Lower leg skin (tissue), 3 donors: ENCODE results near the gene ZBTB38.

Experiments used
- POLR2A ChIP-seq, 2 donors: fragments of 450-650 bp; IDR thresholded peaks; one replicate each; pipeline ENCODE4 v1.6.1; 2016 to 2017; ENCODE audit warnings: antibody characterized with exemption in 2 of 2, mild to moderate bottlenecking in 1 of 2, moderate library complexity in 1 of 2
- TF ChIP-seq, protein P1 (sequence below), 3 donors: fragments of 450-650 bp; IDR thresholded peaks; one replicate each; pipeline ENCODE4 v1.5.1; 2016; ENCODE audit warnings: antibody characterized with exemption in 3 of 3, mild to moderate bottlenecking in 3 of 3, moderate library complexity in 2 of 3

DNA sequence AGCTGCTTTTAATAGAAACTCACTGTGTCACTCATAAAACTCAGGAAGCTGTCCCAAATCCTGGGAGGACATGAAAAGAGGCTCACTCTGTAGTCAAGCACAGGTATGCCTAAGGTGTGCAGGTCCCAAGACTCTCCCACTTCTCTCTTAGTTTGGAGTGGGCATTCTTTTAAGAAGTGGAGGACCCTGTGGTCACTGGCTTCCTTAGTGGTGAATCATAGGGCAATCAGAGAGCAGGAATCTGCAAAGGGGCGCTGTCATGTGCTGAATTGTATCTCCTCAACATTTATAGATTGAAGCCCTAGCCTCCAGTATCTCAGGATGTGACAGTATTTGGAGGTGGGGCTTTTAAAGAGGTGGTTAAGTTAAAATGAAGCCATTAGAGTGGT, 47.2 kb upstream of the ZBTB38 start:
- no peak for TF ChIP-seq POLR2A (IDR thresholded peaks at IDR 0.05)
- TF ChIP-seq, protein P1, sequence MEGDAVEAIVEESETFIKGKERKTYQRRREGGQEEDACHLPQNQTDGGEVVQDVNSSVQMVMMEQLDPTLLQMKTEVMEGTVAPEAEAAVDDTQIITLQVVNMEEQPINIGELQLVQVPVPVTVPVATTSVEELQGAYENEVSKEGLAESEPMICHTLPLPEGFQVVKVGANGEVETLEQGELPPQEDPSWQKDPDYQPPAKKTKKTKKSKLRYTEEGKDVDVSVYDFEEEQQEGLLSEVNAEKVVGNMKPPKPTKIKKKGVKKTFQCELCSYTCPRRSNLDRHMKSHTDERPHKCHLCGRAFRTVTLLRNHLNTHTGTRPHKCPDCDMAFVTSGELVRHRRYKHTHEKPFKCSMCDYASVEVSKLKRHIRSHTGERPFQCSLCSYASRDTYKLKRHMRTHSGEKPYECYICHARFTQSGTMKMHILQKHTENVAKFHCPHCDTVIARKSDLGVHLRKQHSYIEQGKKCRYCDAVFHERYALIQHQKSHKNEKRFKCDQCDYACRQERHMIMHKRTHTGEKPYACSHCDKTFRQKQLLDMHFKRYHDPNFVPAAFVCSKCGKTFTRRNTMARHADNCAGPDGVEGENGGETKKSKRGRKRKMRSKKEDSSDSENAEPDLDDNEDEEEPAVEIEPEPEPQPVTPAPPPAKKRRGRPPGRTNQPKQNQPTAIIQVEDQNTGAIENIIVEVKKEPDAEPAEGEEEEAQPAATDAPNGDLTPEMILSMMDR (IDR thresholded peaks at IDR 0.05) = no peak
